C4-2B (cell line): ENCODE data around the gene VWCE.

Experiments used
- ZFX ChIP-seq: fragments of 450-650 bp; IDR thresholded peaks from 2 replicates; pipeline ENCODE4 v1.6.1; 2017
- TF ChIP-seq, protein P1 (sequence below): fragments of 450-650 bp; conservative IDR thresholded peaks from 2 replicates; pipeline ENCODE4 v1.5.1; 2017; ENCODE audit warnings: mild to moderate bottlenecking

DNA sequence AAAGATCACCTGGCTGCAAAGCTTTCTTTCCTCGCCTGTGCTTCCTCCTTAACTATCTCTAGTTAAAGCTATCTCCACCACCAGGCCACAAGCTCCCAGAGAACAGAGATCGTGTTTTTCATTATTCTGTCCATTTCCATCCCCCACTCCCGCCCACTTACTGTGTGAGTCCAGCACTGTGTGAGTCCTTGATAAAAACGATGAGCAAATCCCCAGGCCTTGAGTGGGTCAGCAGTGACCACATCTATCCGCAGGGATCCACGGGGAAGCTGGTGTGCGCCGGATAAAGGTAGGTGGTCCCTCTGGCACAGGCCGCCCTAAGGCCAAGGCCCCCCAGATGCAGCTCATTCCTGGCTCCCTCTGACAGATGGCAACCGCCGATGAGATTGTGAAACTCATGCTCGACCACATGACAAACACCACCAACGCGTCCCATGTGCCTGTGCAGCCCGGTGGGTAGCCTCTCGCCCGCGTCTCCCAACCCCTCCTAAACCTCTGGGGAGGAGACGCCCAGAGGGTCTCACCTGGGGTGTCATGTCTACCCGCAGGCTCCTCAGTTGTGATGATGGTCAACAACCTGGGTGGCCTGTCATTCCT lies 47.2 kb upstream of the VWCE start:
- TF ChIP-seq, protein P1, sequence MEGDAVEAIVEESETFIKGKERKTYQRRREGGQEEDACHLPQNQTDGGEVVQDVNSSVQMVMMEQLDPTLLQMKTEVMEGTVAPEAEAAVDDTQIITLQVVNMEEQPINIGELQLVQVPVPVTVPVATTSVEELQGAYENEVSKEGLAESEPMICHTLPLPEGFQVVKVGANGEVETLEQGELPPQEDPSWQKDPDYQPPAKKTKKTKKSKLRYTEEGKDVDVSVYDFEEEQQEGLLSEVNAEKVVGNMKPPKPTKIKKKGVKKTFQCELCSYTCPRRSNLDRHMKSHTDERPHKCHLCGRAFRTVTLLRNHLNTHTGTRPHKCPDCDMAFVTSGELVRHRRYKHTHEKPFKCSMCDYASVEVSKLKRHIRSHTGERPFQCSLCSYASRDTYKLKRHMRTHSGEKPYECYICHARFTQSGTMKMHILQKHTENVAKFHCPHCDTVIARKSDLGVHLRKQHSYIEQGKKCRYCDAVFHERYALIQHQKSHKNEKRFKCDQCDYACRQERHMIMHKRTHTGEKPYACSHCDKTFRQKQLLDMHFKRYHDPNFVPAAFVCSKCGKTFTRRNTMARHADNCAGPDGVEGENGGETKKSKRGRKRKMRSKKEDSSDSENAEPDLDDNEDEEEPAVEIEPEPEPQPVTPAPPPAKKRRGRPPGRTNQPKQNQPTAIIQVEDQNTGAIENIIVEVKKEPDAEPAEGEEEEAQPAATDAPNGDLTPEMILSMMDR: no peak
- TF ChIP-seq ZFX: no peak
